Bronchial epithelial cell (primary cell): ENCODE measurements around the gene MRPL14. TPM values are rescaled to one million over a fixed set of nuclear protein-coding genes. Genes with fewer than 3 reads are reported as not detected.

ENCODE experiments used
- DNase-seq: peaks from one replicate; pipeline ENCODE4 v3.0.0-alpha.2; 2010; ENCODE audit warnings: low read depth
- FAIRE-seq: peaks from 2 replicates; lab custom pipeline; 2011; peaks lifted over from hg19 to GRCh38; lab: Jason Lieb, UNC
- H3K27me3 ChIP-seq: 2 replicates; pipeline ENCODE4 v1.5.1; 2011; ENCODE audit warnings: low read length; ENCODE audit not compliant: control insufficient read depth, insufficient read depth
- H3K36me3 ChIP-seq: 2 replicates; pipeline ENCODE4 v1.5.1; 2011; ENCODE audit warnings: low read length; ENCODE audit not compliant: control insufficient read depth, insufficient read depth
- H3K4me3 ChIP-seq: 2 replicates; pipeline ENCODE4 v1.5.1; 2011; ENCODE audit warnings: mild to moderate bottlenecking, low read depth, low read length, control low read depth
- total RNA-seq: library from RNA; depleted of rRNA; stranded (reverse); fragments of >200 nt; gene quantifications from 2 replicates; pipeline ENCODE4 v1.2.1, GENCODE V29; 2014
- TF ChIP-seq, protein P1 (sequence below): IDR thresholded peaks from 2 replicates; pipeline ENCODE4 v1.5.1; 2011; ENCODE audit warnings: mild to moderate bottlenecking, moderate library complexity, low read length, control low read depth, inconsistent platforms; ENCODE audit not compliant: insufficient read depth, severe bottlenecking

The MRPL14 gene
- total RNA-seq, 1 donor from 2014 or later: 90.0 TPM

DNA sequence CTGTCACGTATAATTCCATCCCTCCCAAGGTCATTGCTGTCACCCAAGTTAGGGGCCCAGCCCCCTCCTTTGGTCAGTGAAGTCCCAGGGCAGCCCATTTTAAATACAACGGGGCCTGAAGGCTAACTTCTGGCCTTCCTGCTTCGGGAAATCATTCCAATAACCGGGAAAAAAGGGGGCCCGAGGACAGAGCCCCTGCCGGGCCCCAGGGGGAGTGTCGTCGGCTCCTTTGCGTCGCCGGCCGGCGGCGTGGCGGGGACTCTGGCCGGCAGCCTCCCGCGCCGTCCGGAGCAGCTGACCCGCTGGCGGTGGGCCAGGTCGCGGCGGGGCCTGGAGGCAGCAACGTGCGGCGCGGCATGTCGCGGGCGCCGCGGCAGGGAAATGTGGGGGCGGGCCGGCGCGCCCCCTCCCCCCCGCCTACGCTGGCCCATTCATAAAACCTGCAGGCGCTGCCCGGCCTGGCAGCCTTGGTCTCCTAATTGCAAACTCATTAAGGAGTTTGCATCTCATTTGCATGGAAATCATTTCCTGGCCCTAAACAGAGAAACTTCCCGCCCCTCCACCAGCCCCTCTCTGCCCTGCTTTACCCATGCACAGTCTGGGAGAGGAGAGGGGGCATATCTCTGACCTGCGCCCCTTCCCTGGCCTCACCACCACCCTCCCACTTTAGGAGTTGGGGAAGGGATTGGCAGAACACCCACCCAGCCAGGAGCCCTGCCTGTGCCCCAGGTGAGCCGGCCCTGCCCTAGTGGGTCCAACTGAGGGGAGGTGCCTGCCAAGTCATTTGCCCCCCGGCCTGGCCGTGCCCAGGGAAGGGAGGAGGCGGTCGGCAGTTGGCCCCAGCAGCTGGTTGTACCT is 50.7 kb downstream of the MRPL14 start:
- no peak for FAIRE-seq
- no peaks in the 10 kb centered on the region for H3K36me3 ChIP-seq
- H3K27me3 ChIP-seq: no peaks in the 10 kb centered on the region
- H3K4me3 ChIP-seq: no peak overlapping the region
- TF ChIP-seq, protein P1, sequence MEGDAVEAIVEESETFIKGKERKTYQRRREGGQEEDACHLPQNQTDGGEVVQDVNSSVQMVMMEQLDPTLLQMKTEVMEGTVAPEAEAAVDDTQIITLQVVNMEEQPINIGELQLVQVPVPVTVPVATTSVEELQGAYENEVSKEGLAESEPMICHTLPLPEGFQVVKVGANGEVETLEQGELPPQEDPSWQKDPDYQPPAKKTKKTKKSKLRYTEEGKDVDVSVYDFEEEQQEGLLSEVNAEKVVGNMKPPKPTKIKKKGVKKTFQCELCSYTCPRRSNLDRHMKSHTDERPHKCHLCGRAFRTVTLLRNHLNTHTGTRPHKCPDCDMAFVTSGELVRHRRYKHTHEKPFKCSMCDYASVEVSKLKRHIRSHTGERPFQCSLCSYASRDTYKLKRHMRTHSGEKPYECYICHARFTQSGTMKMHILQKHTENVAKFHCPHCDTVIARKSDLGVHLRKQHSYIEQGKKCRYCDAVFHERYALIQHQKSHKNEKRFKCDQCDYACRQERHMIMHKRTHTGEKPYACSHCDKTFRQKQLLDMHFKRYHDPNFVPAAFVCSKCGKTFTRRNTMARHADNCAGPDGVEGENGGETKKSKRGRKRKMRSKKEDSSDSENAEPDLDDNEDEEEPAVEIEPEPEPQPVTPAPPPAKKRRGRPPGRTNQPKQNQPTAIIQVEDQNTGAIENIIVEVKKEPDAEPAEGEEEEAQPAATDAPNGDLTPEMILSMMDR: no peak
- no peak for DNase-seq

DNA sequence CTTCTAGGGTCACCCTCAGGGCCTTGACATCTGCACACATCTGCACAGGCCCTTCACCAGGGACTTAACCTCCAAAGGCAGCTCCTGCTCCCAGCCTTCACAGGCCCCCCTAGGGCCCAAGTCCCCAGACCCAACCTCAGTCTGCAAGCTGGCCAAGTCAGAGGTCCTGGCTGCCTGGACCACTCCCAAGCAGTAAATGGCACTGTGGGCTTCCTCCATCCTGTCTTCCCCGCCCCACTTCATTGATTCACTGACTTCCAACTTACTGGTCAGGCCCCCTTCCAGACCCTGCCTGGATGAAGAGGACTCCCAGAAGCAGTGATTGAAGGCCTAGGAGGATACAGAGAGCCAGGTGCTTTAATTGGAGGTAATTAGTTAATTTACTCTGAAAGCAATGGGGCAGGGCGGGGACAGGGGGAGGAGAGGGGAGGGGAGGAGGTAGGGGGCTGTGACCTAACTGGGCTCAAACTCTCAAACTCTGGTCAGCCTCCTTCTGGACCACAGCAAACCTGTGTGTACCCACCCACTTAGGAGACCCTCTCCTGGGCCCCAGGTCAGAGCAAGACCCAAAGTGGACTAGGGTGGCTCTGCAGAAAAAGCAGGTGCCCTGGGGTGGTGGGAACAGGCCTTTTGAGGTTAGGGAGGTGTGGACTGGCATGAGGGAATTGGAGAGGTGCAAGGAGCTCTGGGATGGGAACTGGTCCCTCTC is 51.5 kb downstream of the MRPL14 start:
- Histone ChIP-seq H3K4me3 (no peak overlapping the region), H3K36me3 (no peaks in the 10 kb centered on the region), H3K27me3 (no peaks in the 10 kb centered on the region)
- TF ChIP-seq, protein P1: no peak
- DNase-seq: no peak
- FAIRE-seq: no peak

GRCh38 chr6:44074813-44075646 is 52.2 kb downstream of the MRPL14 start:
- Histone ChIP-seq H3K36me3 (no peaks in the 10 kb centered on the region), H3K4me3 (no peak overlapping the region), H3K27me3 (no peaks in the 10 kb centered on the region)
- FAIRE-seq (no peak), DNase-seq (no peak)
- TF ChIP-seq, protein P1: no peak

GRCh38 chr6:44074439-44074812 is 52.8 kb downstream of the MRPL14 start:
- no peak overlapping the region for H3K4me3 ChIP-seq
- FAIRE-seq: no peak

More at GRCh38 chr6:44074439-44074812, 52.8 kb downstream of the MRPL14 start:
- peak; percentile 66 for DNase-seq
- TF ChIP-seq, protein P1: peak; percentile 89
- no peaks in the 10 kb centered on the region for H3K36me3 ChIP-seq
- H3K27me3 ChIP-seq: no peaks in the 10 kb centered on the region
